Thoracic aorta (tissue), 2 donors: ENCODE data around the gene RPH3AL. TPM values are rescaled to one million over a fixed set of nuclear protein-coding genes. Genes with fewer than 3 reads are reported as not detected.
"Not testable (repeated sequence)": the region's sequence is repeated elsewhere in the genome, so short reads cannot be mapped to it uniquely, and the experiment has no call there.

Experiments
- ATAC-seq: fragments of 150-250 bp; one replicate; pipeline ENCODE4 v1.8.0; 2017; ENCODE audit warnings: low read depth; ENCODE audit not compliant: insufficient number of reproducible peaks, low FRiP score
- DNase-seq: peaks from one replicate; pipeline ENCODE4 v3.0.0-alpha.2; 2020; ENCODE audit warnings: low spot score
- H3K27ac ChIP-seq, 2 donors: fragments of 200-600 bp; sonication (generic); 1 replicate in 1 of 2; 2 replicates in 1 of 2; pipeline ENCODE4 v1.5.1; 2016; ENCODE audit warnings: mild to moderate bottlenecking in 2 of 2, moderate library complexity in 2 of 2
- H3K27me3 ChIP-seq: fragments of 200-600 bp; sonication (generic); replicated peaks from 2 replicates; pipeline ENCODE4 v1.6.0; 2016; ENCODE audit warnings: mild to moderate bottlenecking; ENCODE audit not compliant: insufficient read depth
- H3K36me3 ChIP-seq: fragments of 200-600 bp; sonication (generic); one replicate; pipeline ENCODE4 v1.5.1; 2016
- H3K4me1 ChIP-seq, 2 donors: fragments of 200-600 bp; sonication (generic); 1 replicate in 1 of 2; 2 replicates in 1 of 2; pipeline versions ENCODE4 v1.5.1 to v1.6.0; 2016; ENCODE audit warnings: low read depth in 2 of 2, mild to moderate bottlenecking in 1 of 2; ENCODE audit not compliant: control insufficient read depth in 1 of 2
- H3K4me3 ChIP-seq: fragments of 200-600 bp; sonication (generic); 2 replicates; pipeline ENCODE4 v1.5.1; 2016; ENCODE audit warnings: mild to moderate bottlenecking
- H3K9me3 ChIP-seq: fragments of 200-600 bp; sonication (generic); 2 replicates; pipeline ENCODE4 v1.5.1; 2016
- total RNA-seq, 2 donors: library from RNA; depleted of rRNA; stranded (reverse); fragments of >200 nt; gene quantifications; one replicate each; pipeline versions ENCODE4 v1.1.0 to v1.2.3, GENCODE V29; 2016
- TF ChIP-seq, protein P1 (sequence below): fragments of 200-600 bp; sonication (generic); IDR thresholded peaks from one replicate; pipeline ENCODE4 v1.5.1; 2019; ENCODE audit warnings: antibody characterized with exemption

The RPH3AL gene
- total RNA-seq, 2 donors from 2014 or later, result 6.5 to 33.1 TPM

- DNase-seq, result no peak
Measured at GRCh38 chr17:237406-237955, 115.1 kb downstream of the RPH3AL start.

GRCh38 chr17:236641-237405 lies 115.8 kb downstream of the RPH3AL start:
- ATAC-seq, result no peak
- H3K9me3 ChIP-seq, result no peaks in the 10 kb centered on the region
- no peaks in the 10 kb centered on the region for H3K27me3 ChIP-seq
- TF ChIP-seq, protein P1, sequence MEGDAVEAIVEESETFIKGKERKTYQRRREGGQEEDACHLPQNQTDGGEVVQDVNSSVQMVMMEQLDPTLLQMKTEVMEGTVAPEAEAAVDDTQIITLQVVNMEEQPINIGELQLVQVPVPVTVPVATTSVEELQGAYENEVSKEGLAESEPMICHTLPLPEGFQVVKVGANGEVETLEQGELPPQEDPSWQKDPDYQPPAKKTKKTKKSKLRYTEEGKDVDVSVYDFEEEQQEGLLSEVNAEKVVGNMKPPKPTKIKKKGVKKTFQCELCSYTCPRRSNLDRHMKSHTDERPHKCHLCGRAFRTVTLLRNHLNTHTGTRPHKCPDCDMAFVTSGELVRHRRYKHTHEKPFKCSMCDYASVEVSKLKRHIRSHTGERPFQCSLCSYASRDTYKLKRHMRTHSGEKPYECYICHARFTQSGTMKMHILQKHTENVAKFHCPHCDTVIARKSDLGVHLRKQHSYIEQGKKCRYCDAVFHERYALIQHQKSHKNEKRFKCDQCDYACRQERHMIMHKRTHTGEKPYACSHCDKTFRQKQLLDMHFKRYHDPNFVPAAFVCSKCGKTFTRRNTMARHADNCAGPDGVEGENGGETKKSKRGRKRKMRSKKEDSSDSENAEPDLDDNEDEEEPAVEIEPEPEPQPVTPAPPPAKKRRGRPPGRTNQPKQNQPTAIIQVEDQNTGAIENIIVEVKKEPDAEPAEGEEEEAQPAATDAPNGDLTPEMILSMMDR, result no peak
- H3K27ac ChIP-seq, result no peak overlapping the region
- no peak overlapping the region for H3K4me3 ChIP-seq
- DNase-seq, result no peak
- no peaks in the 10 kb centered on the region for H3K4me1 ChIP-seq
- H3K36me3 ChIP-seq, result no peaks in the 10 kb centered on the region

More at GRCh38 chr17:237406-237955, 115.1 kb downstream of the RPH3AL start:
- H3K4me1 ChIP-seq, result no peaks in the 10 kb centered on the region
- no peaks in the 10 kb centered on the region for H3K9me3 ChIP-seq
- H3K4me3 ChIP-seq, result no peak overlapping the region
- ATAC-seq, result no peak
- no peak overlapping the region for H3K27ac ChIP-seq
- H3K36me3 ChIP-seq, result no peaks in the 10 kb centered on the region
- TF ChIP-seq, protein P1, result no peak
- no peaks in the 10 kb centered on the region for H3K27me3 ChIP-seq

DNA sequence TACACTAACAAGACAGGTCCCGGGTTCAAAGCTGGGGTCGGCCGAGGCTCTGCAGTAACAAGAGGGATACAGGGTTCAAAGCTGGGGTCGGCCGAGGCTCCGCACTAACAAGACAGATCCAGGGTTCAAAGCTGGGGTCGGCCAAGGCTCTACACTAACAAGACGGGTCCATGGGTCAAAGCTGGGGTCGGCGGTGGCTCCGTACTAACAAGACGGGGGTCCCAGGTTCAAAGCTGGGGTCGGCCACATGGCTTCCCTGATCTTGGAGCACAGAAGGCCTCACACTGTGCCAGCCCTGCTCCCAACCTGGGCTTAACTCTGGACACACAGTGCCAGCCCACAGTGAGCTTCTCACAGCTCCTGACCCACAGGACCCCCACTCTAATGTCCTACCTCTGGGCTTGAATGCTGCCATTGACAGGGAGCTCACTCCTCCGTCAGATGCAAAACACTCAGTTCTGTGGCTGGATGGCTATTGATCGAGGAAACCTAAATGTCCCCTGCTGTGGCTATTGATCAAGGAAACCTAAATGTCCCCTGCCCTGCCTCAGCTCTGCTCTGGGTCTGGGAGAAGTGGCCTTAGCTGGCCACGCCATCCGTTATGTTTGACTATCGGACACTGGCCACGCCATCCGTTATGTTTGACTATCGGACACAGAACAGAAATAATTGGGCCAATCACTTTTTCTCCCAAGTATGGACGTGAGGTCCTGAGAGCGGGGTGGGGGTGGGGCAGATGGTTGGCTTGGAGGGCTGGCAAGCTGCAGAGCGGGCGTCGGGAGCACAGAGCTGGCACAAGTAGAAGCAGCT lies 116.6 kb downstream of the RPH3AL start:
- no peaks in the 10 kb centered on the region for H3K4me1 ChIP-seq
- DNase-seq (no peak), ATAC-seq (no peak)
- no peaks in the 10 kb centered on the region for H3K36me3 ChIP-seq
- no peaks in the 10 kb centered on the region for H3K27me3 ChIP-seq
- no peaks in the 10 kb centered on the region for H3K9me3 ChIP-seq
- H3K4me3 ChIP-seq, result no peak overlapping the region
- TF ChIP-seq, protein P1, result no peak
- H3K27ac ChIP-seq, result no peak overlapping the region

DNA sequence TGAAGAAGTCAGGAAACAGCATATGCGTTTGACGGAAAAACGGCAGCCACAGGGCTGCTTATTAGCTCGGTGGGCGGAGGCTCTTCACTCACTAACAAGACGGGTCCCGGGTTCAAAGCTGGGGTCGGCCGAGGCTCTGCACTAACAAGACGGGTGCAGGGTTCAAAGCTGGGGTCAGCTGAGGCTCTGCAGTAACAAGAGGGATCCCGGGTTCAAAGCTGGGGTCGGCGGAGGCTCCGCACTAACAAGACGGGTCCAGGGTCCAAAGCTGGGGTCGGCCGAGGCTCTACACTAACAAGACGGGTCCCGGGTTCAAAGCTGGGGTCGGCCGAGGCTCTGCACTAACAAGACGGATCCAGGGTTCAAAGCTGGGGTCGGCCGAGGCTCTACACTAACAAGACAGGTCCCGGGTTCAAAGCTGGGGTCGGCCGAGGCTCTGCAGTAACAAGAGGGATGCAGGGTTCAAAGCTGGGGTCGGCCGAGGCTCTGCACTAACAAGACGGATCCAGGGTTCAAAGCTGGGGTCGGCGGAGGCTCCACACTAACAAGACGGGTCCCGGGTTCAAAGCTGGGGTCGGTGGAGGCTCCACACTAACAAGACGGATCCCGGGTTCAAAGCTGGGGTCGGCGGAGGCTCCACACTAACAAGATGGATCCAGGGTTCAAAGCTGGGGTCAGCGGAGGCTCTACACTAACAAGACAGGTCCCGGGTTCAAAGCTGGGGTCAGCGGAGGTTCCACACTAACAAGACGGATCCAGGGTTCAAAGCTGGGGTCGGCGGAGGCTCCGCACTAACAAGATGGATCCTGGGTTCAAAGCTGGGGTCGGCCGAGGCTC lies 117.4 kb downstream of the RPH3AL start:
- not testable (repeated sequence) for H3K27ac ChIP-seq

DNA sequence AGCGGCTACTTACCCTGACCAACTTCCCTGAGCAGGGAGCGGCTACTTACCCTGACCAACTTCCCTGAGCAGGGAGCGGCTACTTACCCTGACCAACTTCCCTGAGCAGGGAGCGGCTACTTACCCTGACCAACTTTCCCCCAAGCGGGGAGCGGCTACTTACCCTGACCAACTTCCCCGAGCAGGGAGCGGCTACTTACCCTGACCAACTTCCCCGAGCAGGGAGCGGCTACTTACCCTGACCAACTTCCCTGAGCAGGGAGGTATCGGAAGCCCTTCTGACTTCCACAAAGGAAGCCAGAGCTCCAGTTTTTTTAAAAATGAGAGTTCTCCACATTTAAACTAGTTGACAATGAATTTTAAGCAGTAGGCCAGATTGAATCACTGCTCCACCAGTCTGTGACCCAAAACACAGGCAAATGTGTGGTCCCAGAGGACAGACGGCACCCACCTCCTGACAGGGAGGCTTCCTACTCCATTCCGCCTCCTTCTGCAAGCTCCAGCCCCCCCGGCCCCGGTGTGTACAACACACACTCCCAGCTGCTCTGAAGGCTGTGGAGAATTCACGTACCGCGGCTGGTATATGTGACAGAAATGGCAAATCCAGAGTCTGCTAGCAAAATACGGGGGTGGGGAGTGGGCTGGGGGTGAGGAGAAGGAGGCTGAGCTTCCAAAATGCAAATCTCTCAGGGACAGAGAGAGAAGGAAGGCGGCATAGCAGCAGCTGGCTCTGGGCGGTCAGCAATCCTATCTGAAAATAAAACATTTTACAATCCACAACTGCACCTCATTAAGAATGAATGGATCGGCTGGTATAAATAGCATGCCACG lies 118.2 kb downstream of the RPH3AL start:
- not testable (repeated sequence) for H3K36me3 ChIP-seq, DNase-seq, H3K9me3 ChIP-seq, H3K4me1 ChIP-seq, H3K27me3 ChIP-seq, H3K27ac ChIP-seq, H3K4me3 ChIP-seq, ATAC-seq

More for the DNA sequence above, 117.4 kb downstream of the RPH3AL start:
- ATAC-seq, H3K4me1 ChIP-seq, H3K36me3 ChIP-seq, DNase-seq, H3K9me3 ChIP-seq, H3K27me3 ChIP-seq, H3K4me3 ChIP-seq: not testable (repeated sequence)
